Calu3 (cell line): ENCODE results near the gene ATP13A1. TPM values are rescaled to one million over a fixed set of nuclear protein-coding genes. Genes with fewer than 3 reads are reported as not detected.
A peak's percentile ranks its signal among the peaks of the same experiment; 100 is the strongest.
"Not testable (repeated sequence)": the region's sequence is repeated elsewhere in the genome, so short reads cannot be mapped to it uniquely, and the experiment has no call there.

ENCODE experiments used
- BruUV-seq: library from RNA; stranded (reverse); fragments of 400-500 nt; replicated peaks from 2 replicates; lab custom pipeline; 2021; lab: Mats Ljungman, UMichigan
- CTCF ChIA-PET: fragments of 300-600 bp; sonication (Branson Sonifier 250); formaldehyde crosslinking; loops from one replicate; lab custom pipeline; 2022; ENCODE audit warnings: antibody characterized with exemption; lab: Charles Lee
- DNase-seq: peaks from one replicate; pipeline ENCODE4 v3.0.0; 2022
- H3K27ac Mint-ChIP-seq: one replicate; pipeline ENCODE4 v1.8.0; 2022; ENCODE audit warnings: mixed read lengths; ENCODE audit not compliant: unreplicated experiment
- H3K27me3 Mint-ChIP-seq: one replicate; pipeline ENCODE4 v1.8.0; 2022; ENCODE audit warnings: mixed read lengths; ENCODE audit not compliant: unreplicated experiment
- H3K36me3 Mint-ChIP-seq: one replicate; pipeline ENCODE4 v1.8.0; 2022; ENCODE audit warnings: mild to moderate bottlenecking, moderate library complexity, mixed read lengths; ENCODE audit not compliant: insufficient read depth, unreplicated experiment
- H3K4me1 Mint-ChIP-seq: one replicate; pipeline ENCODE4 v1.8.0; 2022; ENCODE audit warnings: mild to moderate bottlenecking, low read depth, mixed read lengths; ENCODE audit not compliant: unreplicated experiment
- H3K4me3 Mint-ChIP-seq: one replicate; pipeline ENCODE4 v1.8.0; 2022; ENCODE audit warnings: mild to moderate bottlenecking, low read depth, moderate library complexity, mixed read lengths; ENCODE audit not compliant: unreplicated experiment
- H3K9me3 Mint-ChIP-seq: one replicate; pipeline ENCODE4 v1.8.0; 2022; ENCODE audit warnings: low read depth, mixed read lengths; ENCODE audit not compliant: unreplicated experiment
- intact Hi-C: fragments of 100-400 bp; cut with micrococcal nuclease; formaldehyde crosslinking; loops from one replicate; pipeline ENCODE4 v1.10.0; 2022; ENCODE audit not compliant: unreplicated experiment
- total RNA-seq: library from RNA; stranded (reverse); gene quantifications from 2 replicates; pipeline ENCODE4 v1.2.3, GENCODE V29; 2022
- TF ChIP-seq, protein P1 (sequence below): fragments of 200-600 bp; IDR thresholded peaks from one replicate; pipeline ENCODE4 v1.8.0; 2022; ENCODE audit warnings: antibody characterized with exemption; ENCODE audit not compliant: unreplicated experiment

Gene ATP13A1
- total RNA-seq, 1 experiment from 2014 or later, result 65.4 TPM

DNA sequence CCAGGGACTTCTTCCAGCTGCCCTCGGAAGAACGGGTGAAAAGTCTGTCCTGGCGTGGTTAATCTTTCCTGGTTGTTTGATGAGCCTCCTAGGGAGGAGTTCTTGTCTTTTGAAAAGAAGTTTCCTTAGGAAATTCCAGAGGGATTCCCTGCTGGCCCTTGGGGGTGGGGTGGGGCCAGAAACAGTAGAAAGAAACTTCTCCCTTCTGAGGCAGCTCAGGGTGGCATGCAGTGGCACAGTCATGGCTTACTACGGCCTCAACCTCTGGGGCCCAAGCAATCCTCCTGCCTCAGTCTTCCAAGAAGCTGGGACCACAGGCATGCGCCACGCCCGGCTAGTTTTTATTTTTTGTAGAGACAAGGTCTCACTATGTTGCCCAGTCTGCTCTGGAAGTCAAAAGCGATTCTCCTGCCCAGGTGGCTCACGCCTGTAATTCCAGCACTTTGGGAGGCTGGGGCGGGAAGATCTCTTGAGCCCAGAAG, 6.6 kb upstream of the ATP13A1 start:
- intact Hi-C loops, result no loop called here
- DNase-seq, result no peak
- TF ChIP-seq, protein P1, sequence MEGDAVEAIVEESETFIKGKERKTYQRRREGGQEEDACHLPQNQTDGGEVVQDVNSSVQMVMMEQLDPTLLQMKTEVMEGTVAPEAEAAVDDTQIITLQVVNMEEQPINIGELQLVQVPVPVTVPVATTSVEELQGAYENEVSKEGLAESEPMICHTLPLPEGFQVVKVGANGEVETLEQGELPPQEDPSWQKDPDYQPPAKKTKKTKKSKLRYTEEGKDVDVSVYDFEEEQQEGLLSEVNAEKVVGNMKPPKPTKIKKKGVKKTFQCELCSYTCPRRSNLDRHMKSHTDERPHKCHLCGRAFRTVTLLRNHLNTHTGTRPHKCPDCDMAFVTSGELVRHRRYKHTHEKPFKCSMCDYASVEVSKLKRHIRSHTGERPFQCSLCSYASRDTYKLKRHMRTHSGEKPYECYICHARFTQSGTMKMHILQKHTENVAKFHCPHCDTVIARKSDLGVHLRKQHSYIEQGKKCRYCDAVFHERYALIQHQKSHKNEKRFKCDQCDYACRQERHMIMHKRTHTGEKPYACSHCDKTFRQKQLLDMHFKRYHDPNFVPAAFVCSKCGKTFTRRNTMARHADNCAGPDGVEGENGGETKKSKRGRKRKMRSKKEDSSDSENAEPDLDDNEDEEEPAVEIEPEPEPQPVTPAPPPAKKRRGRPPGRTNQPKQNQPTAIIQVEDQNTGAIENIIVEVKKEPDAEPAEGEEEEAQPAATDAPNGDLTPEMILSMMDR, result no peak
- CTCF ChIA-PET, result no interaction called here
- BruUV-seq, result no TSS peak
- H3K4me3 Mint-ChIP-seq, result peak overlapping the region; percentile 72
- H3K9me3 Mint-ChIP-seq, result no peaks in the 10 kb centered on the region
- H3K4me1 Mint-ChIP-seq, result no peaks in the 10 kb centered on the region
- H3K36me3 Mint-ChIP-seq, result peaks cover 32% of the 10 kb centered on the region
- H3K27me3 Mint-ChIP-seq, result no peaks in the 10 kb centered on the region
- H3K27ac Mint-ChIP-seq, result no peak overlapping the region

DNA sequence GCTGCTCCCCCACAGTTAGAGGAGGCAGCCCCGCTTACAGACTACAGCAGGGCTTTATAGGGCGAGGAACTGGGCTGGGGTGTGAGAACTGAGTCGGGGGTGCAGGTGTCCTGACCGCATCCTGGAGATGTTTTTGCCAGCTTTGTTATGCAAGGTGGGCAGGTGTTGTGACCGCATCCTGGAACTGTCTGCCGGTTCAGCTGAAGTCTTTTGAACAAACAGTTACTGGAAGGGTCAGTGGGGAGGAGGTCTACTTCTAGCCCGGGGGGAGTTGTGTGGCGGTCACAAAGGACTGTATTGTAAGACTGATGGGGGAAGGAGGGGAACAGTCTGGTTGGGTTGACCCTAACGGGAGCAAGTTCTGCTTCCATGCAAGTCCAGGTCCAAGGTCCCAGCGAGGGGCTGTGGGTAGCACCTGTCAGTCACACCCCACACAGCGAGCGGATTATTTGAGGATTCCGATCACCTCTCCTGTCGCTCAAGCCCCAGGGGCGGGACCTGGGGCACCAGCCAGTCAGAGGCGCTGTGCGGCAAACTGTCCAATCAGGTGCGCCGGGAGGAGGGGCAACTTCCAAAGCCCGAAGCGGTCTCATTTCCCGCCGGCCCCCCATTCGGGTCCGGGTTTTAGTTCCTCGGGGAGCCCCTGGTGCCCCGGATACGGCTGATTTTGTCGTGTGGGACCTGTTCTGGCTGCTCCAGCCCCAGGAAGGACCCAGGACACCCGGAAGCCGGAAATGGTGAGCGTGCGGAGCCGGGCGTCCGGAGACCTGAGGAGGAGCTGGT, 4.9 kb upstream of the ATP13A1 start, which contains the start of gene ZNF101:
TSS of gene ZNF101 (plus strand) at position 610 of the 783 bp plus-strand sequence. CDS start at position 735, 125 bp downstream.
- H3K27me3 Mint-ChIP-seq, result no peaks in the 10 kb centered on the region
- BruUV-seq, result no TSS peak
- H3K4me1 Mint-ChIP-seq, result no peaks in the 10 kb centered on the region
- TF ChIP-seq, protein P1, result no peak
- peak within 1 kb of the TSS; percentile 52 for H3K27ac Mint-ChIP-seq
- H3K36me3 Mint-ChIP-seq, result peaks cover 37% of the 10 kb centered on the region
- intact Hi-C loops, result no loop called here
- CTCF ChIA-PET, result interaction anchor here (0.6 kb wide), 1 partner anchor 123 kb away, joined by 4 read pairs; no protein-coding TSS in a partner anchor
- DNase-seq, result peak; percentile 89
- peak within 1 kb of the TSS; percentile 72 for H3K4me3 Mint-ChIP-seq
- H3K9me3 Mint-ChIP-seq, result no peaks in the 10 kb centered on the region

GRCh38 chr19:19665420-19665948, 2.0 kb upstream of the ATP13A1 start:
- H3K4me3 Mint-ChIP-seq, H3K27ac Mint-ChIP-seq: not testable (repeated sequence)

GRCh38 chr19:19662871-19663255, 613 bp downstream of the ATP13A1 start:
- intact Hi-C loops, result no loop called here
- H3K27me3 Mint-ChIP-seq, result no peaks in the 10 kb centered on the region
- CTCF ChIA-PET, result no interaction called here
- no peaks in the 10 kb centered on the region for H3K9me3 Mint-ChIP-seq
- DNase-seq, result no peak
- no TSS peak for BruUV-seq
- peaks cover 33% of the 10 kb centered on the region for H3K36me3 Mint-ChIP-seq
- peak overlapping the region; percentile 96 for H3K4me3 Mint-ChIP-seq
- H3K27ac Mint-ChIP-seq, result peak overlapping the region; percentile 84
- TF ChIP-seq, protein P1, result no peak
- peaks cover 18% of the 10 kb centered on the region for H3K4me1 Mint-ChIP-seq

More at GRCh38 chr19:19665420-19665948, 2.0 kb upstream of the ATP13A1 start:
- H3K36me3 Mint-ChIP-seq, result peaks cover 55% of the 10 kb centered on the region
- BruUV-seq, DNase-seq, H3K27me3 Mint-ChIP-seq, intact Hi-C loops, H3K9me3 Mint-ChIP-seq, CTCF ChIA-PET: not testable (repeated sequence)
- H3K4me1 Mint-ChIP-seq, result peaks cover 18% of the 10 kb centered on the region
